Pancreas (tissue), 10 donors: ENCODE measurements around the gene AMOTL1. TPM values are rescaled to one million over a fixed set of nuclear protein-coding genes. Genes with fewer than 3 reads are reported as not detected.

Experiments used
- ATAC-seq, 4 donors: fragments of 200-7000 bp; cut with Tn5 transposase; one replicate each; pipeline versions ENCODE4 v1.8.0 to v1.9.1; 2020; ENCODE audit warnings: mild to moderate bottlenecking in 4 of 4, moderate library complexity in 4 of 4
- DNase-seq, 6 donors: peaks; one replicate each; pipeline ENCODE4 v3.0.0-alpha.2; 2020
- FAIRE-seq: peaks from 2 replicates; lab custom pipeline; 2012; peaks lifted over from hg19 to GRCh38; lab: Jason Lieb, UNC
- H3K27ac ChIP-seq, 4 donors: fragments of 200-600 bp; sonication (generic); 1 replicate in 3 of 4; 2 replicates in 1 of 4; pipeline versions ENCODE4 v1.5.0 to v1.8.0; 2020
- H3K27me3 ChIP-seq, 4 donors: fragments of 200-600 bp; one replicate each; pipeline ENCODE4 v1.8.0; 2021
- H3K36me3 ChIP-seq, 3 donors: fragments of 200-600 bp; sonication (generic) in 1 of 3; one replicate each; pipeline versions ENCODE4 v1.5.0 to v1.8.0; 2020 to 2021
- H3K4me1 ChIP-seq, 3 donors: fragments of 200-600 bp; one replicate each; pipeline ENCODE4 v1.8.0; 2021
- H3K4me3 ChIP-seq, 4 donors: fragments of 200-600 bp; sonication (generic) in 2 of 4; one replicate each; pipeline versions ENCODE4 v1.5.0 to v1.8.0; 2020 to 2021
- H3K9me3 ChIP-seq, 4 donors: fragments of 200-600 bp; one replicate each; pipeline ENCODE4 v1.8.0; 2021
- WGBS, 2 donors: extraction: QIAGEN DNeasy Blood & Tissue Kit; methylation state at CpG; one replicate each; pipeline ENCODE4 v1.1.7; 2013; 5-methylcytosine and 5-hydroxymethylcytosine counted together
- intact Hi-C, 3 donors: fragments of 100-400 bp; cut with DNase I; formaldehyde crosslinking; loops; one replicate each; pipeline versions ENCODE4 v1.11.1 to v1.14.2; 2022
- polyA plus RNA-seq, 2 donors: library from polyadenylated mRNA; stranded (reverse); fragments of 200-250 nt; gene quantifications; one replicate each; pipeline ENCODE4 v1.2.3, GENCODE V29; 2013
- total RNA-seq, 6 donors: library from RNA; stranded (reverse); fragmentation: NEBNext Ultra II Directional in 4 of 6; extraction: Animal tissue kit (Norgen Biotek cat#: 25700) in 4 of 6; gene quantifications; one replicate each; pipeline versions ENCODE4 v1.2.1 to v1.2.4, GENCODE V29; 2021 to 2023
- TF ChIP-seq, protein P1 (sequence below), 4 donors: fragments of 200-600 bp; sonication (generic) in 3 of 4; IDR thresholded peaks; one replicate each; pipeline versions ENCODE4 v1.5.0 to v1.8.0; 2021; ENCODE audit warnings: antibody characterized with exemption in 4 of 4
- donor health status: healthy with polysubstance abuse.
- donor health status: DM: no; HTN: no; CAD: no; lungs with moderate emphysema.
- donor health status: DM: no; HTN: no; CAD: no.
- donor health status: control.
- donor health status: control.
- donor health status: Bipolar disorder and iron deficiency.
- donor health status: DM: yes; HTN: yes; CAD: no.
- donor health status: DM: no; HTN: no; CAD: no.
- donor health status: DM: no; HTN: no; CAD: no.
- donor health status: DM: yes; HTN: yes; CAD: no.

AMOTL1 gene
- total and polyA plus RNA-seq, 8 donors, result 3.5 to 30.2 (median 18.4) TPM

DNA sequence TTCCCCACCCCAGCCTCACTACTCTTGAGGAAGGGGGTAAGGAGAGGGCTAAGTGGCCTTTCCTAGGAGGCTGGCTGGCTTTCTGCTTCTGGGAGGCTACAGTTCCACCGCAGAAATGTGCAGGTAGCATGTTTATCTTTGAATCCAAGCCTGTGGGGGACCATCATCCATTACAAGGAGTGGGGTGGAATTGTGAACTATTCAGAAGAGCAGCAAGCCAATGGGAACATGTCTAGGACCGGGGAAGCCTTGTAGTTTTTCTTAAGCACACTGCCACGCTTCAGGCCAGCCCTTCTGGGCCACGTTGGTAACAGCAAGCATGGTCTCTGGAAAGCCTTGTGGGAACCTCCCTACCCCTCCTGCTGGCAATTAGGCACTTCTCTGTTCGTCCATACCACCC is 100.3 kb downstream of the AMOTL1 start:
- Histone ChIP-seq H3K36me3 (peaks cover 0 to 41% (median 19%) of the 10 kb centered on the region in 3 donors), H3K27me3 (no peaks in the 10 kb centered on the region), H3K4me1 (no peaks in the 10 kb centered on the region), H3K4me3 (no peak overlapping the region), H3K9me3 (no peaks in the 10 kb centered on the region), H3K27ac (no peak overlapping the region)
- DNase-seq, result no peak
- no peak for FAIRE-seq
- 82 to 87% methylated on average over 5 of the region's 5 CpGs for whole genome bisulfite sequencing, 2 donors
- ATAC-seq, result no peak
- intact Hi-C loops, result no loop called here
- TF ChIP-seq, protein P1, sequence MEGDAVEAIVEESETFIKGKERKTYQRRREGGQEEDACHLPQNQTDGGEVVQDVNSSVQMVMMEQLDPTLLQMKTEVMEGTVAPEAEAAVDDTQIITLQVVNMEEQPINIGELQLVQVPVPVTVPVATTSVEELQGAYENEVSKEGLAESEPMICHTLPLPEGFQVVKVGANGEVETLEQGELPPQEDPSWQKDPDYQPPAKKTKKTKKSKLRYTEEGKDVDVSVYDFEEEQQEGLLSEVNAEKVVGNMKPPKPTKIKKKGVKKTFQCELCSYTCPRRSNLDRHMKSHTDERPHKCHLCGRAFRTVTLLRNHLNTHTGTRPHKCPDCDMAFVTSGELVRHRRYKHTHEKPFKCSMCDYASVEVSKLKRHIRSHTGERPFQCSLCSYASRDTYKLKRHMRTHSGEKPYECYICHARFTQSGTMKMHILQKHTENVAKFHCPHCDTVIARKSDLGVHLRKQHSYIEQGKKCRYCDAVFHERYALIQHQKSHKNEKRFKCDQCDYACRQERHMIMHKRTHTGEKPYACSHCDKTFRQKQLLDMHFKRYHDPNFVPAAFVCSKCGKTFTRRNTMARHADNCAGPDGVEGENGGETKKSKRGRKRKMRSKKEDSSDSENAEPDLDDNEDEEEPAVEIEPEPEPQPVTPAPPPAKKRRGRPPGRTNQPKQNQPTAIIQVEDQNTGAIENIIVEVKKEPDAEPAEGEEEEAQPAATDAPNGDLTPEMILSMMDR (IDR thresholded peaks at IDR 0.05), result no peak

DNA sequence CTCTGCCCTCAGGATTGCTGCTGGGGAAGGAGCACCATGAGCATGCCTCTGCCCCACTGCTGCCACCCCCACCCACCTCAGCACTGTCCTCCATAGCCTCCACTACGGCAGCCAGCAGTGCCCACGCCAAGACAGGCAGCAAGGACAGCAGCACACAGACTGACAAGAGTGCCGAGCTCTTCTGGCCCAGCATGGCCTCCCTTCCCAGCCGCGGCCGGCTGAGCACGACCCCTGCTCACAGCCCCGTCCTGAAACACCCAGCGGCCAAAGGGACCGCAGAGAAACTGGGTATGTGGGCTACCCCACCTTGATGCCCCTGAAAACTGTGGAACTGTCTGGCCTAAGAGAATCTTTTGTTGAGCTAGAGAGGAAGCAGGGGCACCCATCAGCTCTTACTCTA is 101.0 kb downstream of the AMOTL1 start:
- Histone ChIP-seq H3K27me3 (no peaks in the 10 kb centered on the region), H3K36me3 (peaks cover 0 to 44% (median 19%) of the 10 kb centered on the region in 3 donors), H3K4me1 (no peaks in the 10 kb centered on the region), H3K9me3 (no peaks in the 10 kb centered on the region), H3K4me3 (no peak overlapping the region), H3K27ac (no peak overlapping the region)
- DNase-seq (no peak), FAIRE-seq (no peak), ATAC-seq (no peak)
- TF ChIP-seq, protein P1 (IDR thresholded peaks at IDR 0.05), result no peak
- 97% methylated on average over 10 of the region's 10 CpGs for WGBS, 2 donors
- intact Hi-C loops, result no loop called here

DNA sequence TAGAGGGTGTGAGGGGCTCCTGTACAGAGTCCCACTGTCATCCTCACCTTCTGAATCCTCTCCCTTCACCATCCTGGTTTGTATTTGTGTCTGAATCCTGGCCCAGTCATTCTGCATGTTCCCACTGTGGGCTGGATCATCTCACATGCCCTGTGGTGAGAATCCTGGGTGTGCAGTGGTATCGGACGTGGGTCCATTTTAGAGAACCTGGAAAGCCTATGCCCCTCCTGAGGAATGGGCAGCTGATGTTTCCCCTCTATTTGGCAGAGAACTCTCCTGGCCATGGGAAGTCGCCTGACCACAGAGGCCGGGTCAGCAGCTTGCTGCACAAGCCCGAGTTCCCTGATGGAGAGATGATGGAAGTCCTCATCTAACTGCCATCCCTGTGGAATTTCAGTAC is 102.3 kb downstream of the AMOTL1 start:
- Histone ChIP-seq H3K9me3 (no peaks in the 10 kb centered on the region), H3K27ac (no peak overlapping the region), H3K27me3 (no peaks in the 10 kb centered on the region), H3K4me1 (no peaks in the 10 kb centered on the region), H3K4me3 (no peak overlapping the region), H3K36me3 (peaks cover 0 to 46% (median 11%) of the 10 kb centered on the region in 3 donors)
- intact Hi-C loops, result no loop called here
- TF ChIP-seq, protein P1 (IDR thresholded peaks at IDR 0.05), result no peak
- 93 to 94% methylated on average over 5 of the region's 5 CpGs for WGBS, 2 donors
- no peak for FAIRE-seq
- ATAC-seq, result no peak
- no peak for DNase-seq

DNA sequence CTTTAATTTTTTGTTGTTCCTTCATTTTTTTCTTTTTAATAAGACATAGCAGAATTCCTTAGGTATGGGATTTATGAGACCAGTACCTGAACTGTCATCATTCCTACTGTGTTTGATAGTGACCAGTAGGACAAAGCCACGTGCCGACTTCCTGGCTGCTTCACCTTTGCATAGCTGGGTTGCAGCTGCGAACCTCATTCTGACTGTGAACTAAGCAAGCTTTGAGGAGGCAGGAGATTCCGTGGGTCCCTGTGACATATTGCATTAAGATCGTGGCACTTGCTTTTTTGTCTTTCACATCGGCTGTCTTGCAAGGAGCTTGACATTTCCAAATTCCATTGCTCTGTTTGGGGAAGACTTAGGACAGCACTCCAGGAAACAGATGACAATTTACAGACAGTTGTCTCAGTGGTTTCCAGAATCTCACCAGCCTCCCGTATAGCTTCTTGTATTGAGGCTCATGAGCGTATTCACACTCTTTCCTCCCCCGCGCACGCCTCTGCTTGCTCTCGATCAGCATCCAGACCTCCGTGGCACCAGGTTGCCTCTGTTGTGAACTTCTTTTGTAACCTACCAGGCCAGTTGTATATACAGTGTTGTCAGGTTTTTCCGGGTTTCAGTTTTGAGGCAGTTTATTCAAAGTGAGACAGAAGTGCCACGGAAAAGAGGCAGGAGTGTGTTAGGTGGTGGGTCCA is 103.5 kb downstream of the AMOTL1 start:
- 92 to 94% methylated on average over 15 of the region's 15 CpGs for WGBS, 2 donors
- no peak for FAIRE-seq
- ATAC-seq, result no peak
- no peak for DNase-seq
- Histone ChIP-seq H3K27ac (no peak overlapping the region), H3K36me3 (peaks cover 0 to 47% (median 20%) of the 10 kb centered on the region in 3 donors), H3K4me3 (no peak overlapping the region), H3K9me3 (no peaks in the 10 kb centered on the region), H3K27me3 (no peaks in the 10 kb centered on the region), H3K4me1 (no peaks in the 10 kb centered on the region)
- intact Hi-C loops, result no loop called here
- TF ChIP-seq, protein P1 (IDR thresholded peaks at IDR 0.05), result no peak

DNA sequence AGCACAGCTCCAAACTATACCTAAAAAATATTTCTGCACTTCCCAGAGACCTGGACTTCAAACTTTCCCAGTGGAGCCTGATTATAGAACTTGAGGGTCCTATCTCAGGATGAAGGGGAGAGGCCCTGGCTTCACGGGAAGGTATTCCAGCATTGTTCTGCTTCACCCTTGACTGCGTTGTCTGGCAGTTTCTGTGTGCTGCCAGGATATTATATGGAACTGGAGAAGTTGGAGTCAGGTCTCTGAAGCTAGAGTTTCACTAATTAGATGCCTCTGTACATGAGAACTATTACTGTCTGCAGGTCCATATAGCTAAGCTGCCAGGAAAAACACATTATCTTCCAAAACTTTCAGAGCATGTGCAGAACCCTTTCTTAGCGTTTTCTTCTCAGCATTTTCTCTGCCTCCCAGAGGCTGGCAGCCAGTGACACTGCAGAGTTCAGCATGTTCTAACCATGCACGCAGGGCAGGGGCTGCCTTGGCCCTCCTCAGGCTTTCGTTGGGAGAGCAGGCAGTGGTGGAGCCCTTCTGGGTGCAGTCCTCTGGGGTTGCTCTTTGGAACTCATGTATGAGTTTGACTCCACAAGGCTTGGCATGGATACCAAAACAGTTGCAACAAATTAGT is 105.9 kb downstream of the AMOTL1 start:
- TF ChIP-seq, protein P1 (IDR thresholded peaks at IDR 0.05), result no peak
- no peaks in the 10 kb centered on the region for H3K9me3 ChIP-seq
- H3K27me3 ChIP-seq, result no peaks in the 10 kb centered on the region
- DNase-seq, result no peak
- intact Hi-C loops, result no loop called here
- no peak for FAIRE-seq
- H3K36me3 ChIP-seq, result peaks cover 0 to 55% (median 20%) of the 10 kb centered on the region in 3 donors
- no peak overlapping the region for H3K4me3 ChIP-seq
- H3K27ac ChIP-seq, result no peak overlapping the region
- no peak for ATAC-seq
- H3K4me1 ChIP-seq, result no peaks in the 10 kb centered on the region
- 86 to 95% methylated on average over 5 of the region's 5 CpGs for WGBS, 2 donors
